Skeletal muscle tissue (tissue), 4 donors: Measurements from ENCODE around the gene AKR7A3. TPM values are rescaled to one million over a fixed set of nuclear protein-coding genes. Genes with fewer than 3 reads are reported as not detected.
"Not testable (repeated sequence)": the region's sequence is repeated elsewhere in the genome, so short reads cannot be mapped to it uniquely, and the experiment has no call there.

Experiments
- H3K27ac ChIP-seq: one replicate; pipeline ENCODE4 v1.7.0; 2013; ENCODE audit warnings: mild to moderate bottlenecking, low read depth, low read length, inconsistent platforms
- H3K27me3 ChIP-seq, 3 donors: one replicate each; pipeline ENCODE4 v1.7.0; 2013; ENCODE audit warnings: low read length in 3 of 3; ENCODE audit not compliant: control insufficient read depth in 3 of 3, insufficient read depth in 3 of 3
- H3K36me3 ChIP-seq, 3 donors: one replicate each; pipeline ENCODE4 v1.7.0; 2013; ENCODE audit warnings: low read length in 3 of 3; ENCODE audit not compliant: control insufficient read depth in 3 of 3, insufficient read depth in 3 of 3
- H3K4me1 ChIP-seq, 3 donors: one replicate each; pipeline ENCODE4 v1.7.0; 2013; ENCODE audit warnings: low read length in 3 of 3, mild to moderate bottlenecking in 3 of 3; ENCODE audit not compliant: control insufficient read depth in 3 of 3, insufficient read depth in 3 of 3
- H3K4me3 ChIP-seq, 3 donors: one replicate each; pipeline ENCODE4 v1.7.0; 2013; ENCODE audit warnings: low read length in 3 of 3
- H3K9ac ChIP-seq, 3 donors: one replicate each; pipeline ENCODE4 v1.7.0; 2013; ENCODE audit warnings: low read length in 3 of 3, mild to moderate bottlenecking in 3 of 3, moderate library complexity in 2 of 3, low read depth in 1 of 3
- H3K9me3 ChIP-seq, 3 donors: one replicate each; pipeline ENCODE4 v1.7.0; 2013; ENCODE audit warnings: low read length in 3 of 3; ENCODE audit not compliant: control insufficient read depth in 3 of 3
- total RNA-seq: library from RNA; depleted of rRNA; stranded (reverse); fragments of >200 nt; gene quantifications from one replicate; pipeline ENCODE4 v1.2.3, GENCODE V29; 2014
- donor health status: Osteomylitis.

AKR7A3 gene
- total RNA-seq, 1 donor from 2014 or later, result 0.52 TPM

DNA sequence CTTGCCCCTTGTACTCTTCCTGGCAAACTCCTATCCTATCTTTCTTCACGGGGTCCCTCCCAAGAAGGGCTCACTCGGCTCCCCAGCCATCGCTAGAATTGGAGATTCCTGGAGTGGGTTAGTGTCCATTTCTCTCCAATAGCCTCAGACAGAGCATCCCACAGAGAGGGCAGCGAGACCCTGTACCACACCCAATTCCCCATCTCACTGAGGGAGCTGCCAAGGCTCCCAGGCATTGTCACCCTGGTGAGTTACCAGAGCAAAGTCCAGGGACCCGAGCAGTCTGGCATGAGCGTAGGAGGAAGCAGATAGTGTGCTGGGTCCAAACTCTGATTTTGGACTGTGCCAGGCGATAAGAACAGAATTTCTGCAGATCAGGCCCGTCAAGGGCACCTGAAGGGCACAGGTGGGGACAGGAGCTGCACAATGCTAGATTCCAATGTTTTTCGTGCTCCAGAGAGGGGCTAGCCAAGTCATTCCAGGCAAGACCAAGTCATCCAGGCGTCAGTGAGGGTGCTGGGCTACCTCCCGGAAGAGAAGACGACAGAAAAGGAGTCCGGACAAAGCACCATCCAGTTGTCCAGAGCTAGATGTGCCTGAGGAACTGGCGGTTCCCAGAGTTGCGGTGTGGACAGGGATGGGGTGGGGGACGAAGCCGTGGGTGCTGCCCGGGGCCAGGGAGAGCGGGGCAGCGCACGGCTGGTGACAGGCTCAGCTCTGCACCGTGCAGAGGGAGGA, 15.3 kb downstream of the AKR7A3 start:
- H3K9me3 ChIP-seq, result no peaks in the 10 kb centered on the region
- no peaks in the 10 kb centered on the region for H3K36me3 ChIP-seq
- peaks cover 0 to 5% (median 4%) of the 10 kb centered on the region in 3 donors for H3K27me3 ChIP-seq
- no peak overlapping the region for H3K4me3 ChIP-seq
- H3K27ac ChIP-seq, result no peak overlapping the region
- no peaks in the 10 kb centered on the region for H3K4me1 ChIP-seq
- no peak overlapping the region for H3K9ac ChIP-seq

GRCh38 chr1:19272064-19272463, 16.5 kb downstream of the AKR7A3 start:
- H3K36me3 ChIP-seq, result no peaks in the 10 kb centered on the region

DNA sequence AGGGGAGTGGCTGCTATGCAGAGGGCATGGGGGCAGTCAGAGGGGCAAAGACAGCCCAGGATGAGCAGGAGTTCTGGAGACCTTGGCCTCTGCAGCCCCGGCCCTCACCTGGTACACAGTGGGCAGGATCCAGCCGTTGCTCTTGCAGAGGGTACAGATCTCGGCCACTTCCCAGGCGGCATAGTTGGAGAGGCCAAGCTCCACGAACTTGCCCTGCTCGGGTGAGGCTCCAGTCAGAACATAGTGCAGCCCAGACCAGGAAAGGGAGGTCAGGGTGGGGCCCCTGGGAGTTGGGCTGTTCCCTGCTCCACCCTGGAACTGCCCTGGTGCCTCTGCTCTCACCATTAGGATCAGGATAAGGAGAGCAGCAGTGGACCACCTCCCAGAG, 18.2 kb downstream of the AKR7A3 start:
- H3K27me3 ChIP-seq, H3K9ac ChIP-seq, H3K4me3 ChIP-seq, H3K9me3 ChIP-seq, H3K4me1 ChIP-seq, H3K36me3 ChIP-seq, H3K27ac ChIP-seq: not testable (repeated sequence)

More at GRCh38 chr1:19272064-19272463, 16.5 kb downstream of the AKR7A3 start:
- H3K27ac ChIP-seq, result no peak overlapping the region
- H3K9ac ChIP-seq, result no peak overlapping the region
- H3K9me3 ChIP-seq, result no peaks in the 10 kb centered on the region
- no peak overlapping the region for H3K4me3 ChIP-seq
- peaks cover 0 to 5% (median 4%) of the 10 kb centered on the region in 3 donors for H3K27me3 ChIP-seq
- H3K4me1 ChIP-seq, result no peaks in the 10 kb centered on the region

- H3K9me3 ChIP-seq, H3K27me3 ChIP-seq, H3K4me3 ChIP-seq, H3K27ac ChIP-seq, H3K4me1 ChIP-seq, H3K36me3 ChIP-seq, H3K9ac ChIP-seq: not testable (repeated sequence)
Measured at GRCh38 chr1:19269427-19270342, 18.9 kb downstream of the AKR7A3 start.

GRCh38 chr1:19268445-19268844, 20.1 kb downstream of the AKR7A3 start:
- H3K4me3 ChIP-seq, result no peak overlapping the region
- H3K4me1 ChIP-seq, result no peaks in the 10 kb centered on the region
- peaks cover 0 to 2% (median 0%) of the 10 kb centered on the region in 3 donors for H3K27me3 ChIP-seq
- no peaks in the 10 kb centered on the region for H3K36me3 ChIP-seq
- H3K9me3 ChIP-seq, result no peaks in the 10 kb centered on the region
- no peak overlapping the region for H3K27ac ChIP-seq
- H3K9ac ChIP-seq, result no peak overlapping the region

DNA sequence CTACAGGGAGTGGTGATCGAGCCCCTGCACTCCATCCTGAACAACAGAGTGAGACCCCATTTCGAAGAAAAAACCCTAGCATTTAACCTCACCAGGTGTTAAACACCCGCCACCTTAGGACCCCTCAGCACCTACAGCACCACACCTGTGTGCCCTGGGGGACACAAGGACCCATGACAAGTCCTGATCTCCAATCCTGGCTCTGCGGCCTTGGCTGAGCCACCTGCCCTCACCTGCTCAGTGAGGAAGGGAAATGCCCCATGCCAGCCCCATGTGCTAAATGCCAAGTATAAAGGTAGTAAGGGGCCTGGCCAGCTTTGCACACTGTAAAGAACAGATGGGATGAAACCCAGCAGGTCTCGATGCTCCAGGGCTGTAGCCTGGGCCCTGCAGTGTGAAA, 25.8 kb downstream of the AKR7A3 start:
- Histone ChIP-seq H3K9me3 (no peaks in the 10 kb centered on the region), H3K4me3 (no peak overlapping the region), H3K36me3 (peaks cover 23 to 28% (median 26%) of the 10 kb centered on the region in 3 donors), H3K27ac (no peak overlapping the region), H3K9ac (peak overlapping the region in 1 of 3 donors; percentile 27), H3K4me1 (no peaks in the 10 kb centered on the region), H3K27me3 (no peaks in the 10 kb centered on the region)

- Histone ChIP-seq H3K36me3 (peaks cover 30 to 35% (median 32%) of the 10 kb centered on the region in 3 donors), H3K27ac (no peak overlapping the region), H3K9ac (no peak overlapping the region), H3K9me3 (no peaks in the 10 kb centered on the region), H3K4me1 (no peaks in the 10 kb centered on the region), H3K4me3 (no peak overlapping the region), H3K27me3 (no peaks in the 10 kb centered on the region)
Measured at GRCh38 chr1:19262047-19262446, 26.5 kb downstream of the AKR7A3 start.

- peaks cover 40 to 47% (median 41%) of the 10 kb centered on the region in 3 donors for H3K36me3 ChIP-seq
- no peak overlapping the region for H3K4me3 ChIP-seq
- no peak overlapping the region for H3K27ac ChIP-seq
- no peaks in the 10 kb centered on the region for H3K4me1 ChIP-seq
- no peaks in the 10 kb centered on the region for H3K9me3 ChIP-seq
- H3K9ac ChIP-seq, result no peak overlapping the region
- H3K27me3 ChIP-seq, result no peaks in the 10 kb centered on the region
Measured at GRCh38 chr1:19260211-19261138, 28.1 kb downstream of the AKR7A3 start.

- Histone ChIP-seq H3K9me3 (no peaks in the 10 kb centered on the region), H3K27ac (no peak overlapping the region), H3K4me3 (no peak overlapping the region), H3K36me3 (peaks cover 44 to 52% (median 45%) of the 10 kb centered on the region in 3 donors), H3K27me3 (no peaks in the 10 kb centered on the region), H3K4me1 (peaks cover 5 to 9% (median 6%) of the 10 kb centered on the region in 3 donors), H3K9ac (no peak overlapping the region)
Measured at GRCh38 chr1:19258353-19258752, 30.2 kb downstream of the AKR7A3 start.
